ENCODE measurements around the gene POLG2.

GRCh38 chr17:64449545-64449944 lies 47.3 kb downstream of the POLG2 start:
- TF ChIP-seq CTCF (IDR thresholded peaks at IDR 0.05), result no peak
- TF ChIP-seq POLR2A (IDR thresholded peaks at IDR 0.05), result no peak
